WTC11 (cell line): ENCODE data around the gene MTHFS.

ENCODE experiments used
- ATF6 ChIP-seq: sonication (generic); formaldehyde crosslinking; IDR thresholded peaks from 2 replicates; pipeline ENCODE4 v1.8.1; 2023; ENCODE audit warnings: mild to moderate bottlenecking, missing genetic modification reagents
- IRF1 ChIP-seq: sonication (generic); formaldehyde crosslinking; IDR thresholded peaks from 2 replicates; pipeline ENCODE4 v1.8.0; 2023; ENCODE audit warnings: missing genetic modification reagents
- JUN ChIP-seq: sonication (generic); formaldehyde crosslinking; IDR thresholded peaks from 2 replicates; pipeline ENCODE4 v1.8.0; 2023; ENCODE audit warnings: mild to moderate bottlenecking, missing genetic modification reagents
- KAT7 ChIP-seq: sonication (generic); formaldehyde crosslinking; IDR thresholded peaks from 2 replicates; pipeline ENCODE4 v1.8.1; 2023; ENCODE audit warnings: missing genetic modification reagents, mild to moderate bottlenecking, borderline replicate concordance
- NFE2L1 ChIP-seq: sonication (generic); formaldehyde crosslinking; IDR thresholded peaks from 2 replicates; pipeline ENCODE4 v1.8.1; 2023; ENCODE audit warnings: missing genetic modification reagents
- SMAD4 ChIP-seq: sonication (generic); formaldehyde crosslinking; IDR thresholded peaks from 2 replicates; pipeline ENCODE4 v1.8.0; 2022; ENCODE audit warnings: mild to moderate bottlenecking, missing genetic modification reagents
- SP1 ChIP-seq: sonication (generic); formaldehyde crosslinking; conservative IDR thresholded peaks from 2 replicates; pipeline ENCODE4 v1.8.1; 2022; ENCODE audit warnings: missing genetic modification reagents
- TF ChIP-seq, protein P1 (sequence below): sonication (generic); formaldehyde crosslinking; IDR thresholded peaks from 2 replicates; pipeline ENCODE4 v1.8.0; 2022; ENCODE audit warnings: mild to moderate bottlenecking, missing genetic modification reagents
- TF ChIP-seq, protein P2 (sequence below): fragments of 200-600 bp; IDR thresholded peaks from 2 replicates; pipeline ENCODE4 v1.8.0; 2022; ENCODE audit warnings: antibody characterized with exemption
- TF ChIP-seq, protein P3 (sequence below): sonication (generic); formaldehyde crosslinking; IDR thresholded peaks from 2 replicates; pipeline ENCODE4 v1.8.1; 2022; ENCODE audit warnings: missing genetic modification reagents, borderline replicate concordance
- TF ChIP-seq, protein P4 (sequence below): sonication (generic); formaldehyde crosslinking; IDR thresholded peaks from 2 replicates; pipeline ENCODE4 v1.8.1; 2022; ENCODE audit warnings: low read depth, missing genetic modification reagents, borderline replicate concordance
- TF ChIP-seq, protein P5 (sequence below): sonication (generic); formaldehyde crosslinking; IDR thresholded peaks from 2 replicates; pipeline ENCODE4 v1.8.1; 2022; ENCODE audit warnings: low read depth, mild to moderate bottlenecking, moderate library complexity, missing genetic modification reagents, borderline replicate concordance
- TF ChIP-seq, protein P6 (sequence below): sonication (generic); formaldehyde crosslinking; IDR thresholded peaks from 2 replicates; pipeline ENCODE4 v1.8.0; 2022; ENCODE audit warnings: mild to moderate bottlenecking, missing genetic modification reagents

- TF ChIP-seq, protein P1, sequence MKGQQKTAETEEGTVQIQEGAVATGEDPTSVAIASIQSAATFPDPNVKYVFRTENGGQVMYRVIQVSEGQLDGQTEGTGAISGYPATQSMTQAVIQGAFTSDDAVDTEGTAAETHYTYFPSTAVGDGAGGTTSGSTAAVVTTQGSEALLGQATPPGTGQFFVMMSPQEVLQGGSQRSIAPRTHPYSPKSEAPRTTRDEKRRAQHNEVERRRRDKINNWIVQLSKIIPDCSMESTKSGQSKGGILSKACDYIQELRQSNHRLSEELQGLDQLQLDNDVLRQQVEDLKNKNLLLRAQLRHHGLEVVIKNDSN: no peak
- TF ChIP-seq, protein P2, sequence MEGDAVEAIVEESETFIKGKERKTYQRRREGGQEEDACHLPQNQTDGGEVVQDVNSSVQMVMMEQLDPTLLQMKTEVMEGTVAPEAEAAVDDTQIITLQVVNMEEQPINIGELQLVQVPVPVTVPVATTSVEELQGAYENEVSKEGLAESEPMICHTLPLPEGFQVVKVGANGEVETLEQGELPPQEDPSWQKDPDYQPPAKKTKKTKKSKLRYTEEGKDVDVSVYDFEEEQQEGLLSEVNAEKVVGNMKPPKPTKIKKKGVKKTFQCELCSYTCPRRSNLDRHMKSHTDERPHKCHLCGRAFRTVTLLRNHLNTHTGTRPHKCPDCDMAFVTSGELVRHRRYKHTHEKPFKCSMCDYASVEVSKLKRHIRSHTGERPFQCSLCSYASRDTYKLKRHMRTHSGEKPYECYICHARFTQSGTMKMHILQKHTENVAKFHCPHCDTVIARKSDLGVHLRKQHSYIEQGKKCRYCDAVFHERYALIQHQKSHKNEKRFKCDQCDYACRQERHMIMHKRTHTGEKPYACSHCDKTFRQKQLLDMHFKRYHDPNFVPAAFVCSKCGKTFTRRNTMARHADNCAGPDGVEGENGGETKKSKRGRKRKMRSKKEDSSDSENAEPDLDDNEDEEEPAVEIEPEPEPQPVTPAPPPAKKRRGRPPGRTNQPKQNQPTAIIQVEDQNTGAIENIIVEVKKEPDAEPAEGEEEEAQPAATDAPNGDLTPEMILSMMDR: no peak
- TF ChIP-seq IRF1 (CRISPR knock-in tag): no peak
- TF ChIP-seq, protein P3, sequence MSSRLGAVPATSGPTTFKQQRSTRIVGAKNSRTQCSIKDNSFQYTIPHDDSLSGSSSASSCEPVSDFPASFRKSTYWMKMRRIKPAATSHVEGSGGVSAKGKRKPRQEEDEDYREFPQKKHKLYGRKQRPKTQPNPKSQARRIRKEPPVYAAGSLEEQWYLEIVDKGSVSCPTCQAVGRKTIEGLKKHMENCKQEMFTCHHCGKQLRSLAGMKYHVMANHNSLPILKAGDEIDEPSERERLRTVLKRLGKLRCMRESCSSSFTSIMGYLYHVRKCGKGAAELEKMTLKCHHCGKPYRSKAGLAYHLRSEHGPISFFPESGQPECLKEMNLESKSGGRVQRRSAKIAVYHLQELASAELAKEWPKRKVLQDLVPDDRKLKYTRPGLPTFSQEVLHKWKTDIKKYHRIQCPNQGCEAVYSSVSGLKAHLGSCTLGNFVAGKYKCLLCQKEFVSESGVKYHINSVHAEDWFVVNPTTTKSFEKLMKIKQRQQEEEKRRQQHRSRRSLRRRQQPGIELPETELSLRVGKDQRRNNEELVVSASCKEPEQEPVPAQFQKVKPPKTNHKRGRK (CRISPR knock-in tag): no peak
- TF ChIP-seq, protein P4, sequence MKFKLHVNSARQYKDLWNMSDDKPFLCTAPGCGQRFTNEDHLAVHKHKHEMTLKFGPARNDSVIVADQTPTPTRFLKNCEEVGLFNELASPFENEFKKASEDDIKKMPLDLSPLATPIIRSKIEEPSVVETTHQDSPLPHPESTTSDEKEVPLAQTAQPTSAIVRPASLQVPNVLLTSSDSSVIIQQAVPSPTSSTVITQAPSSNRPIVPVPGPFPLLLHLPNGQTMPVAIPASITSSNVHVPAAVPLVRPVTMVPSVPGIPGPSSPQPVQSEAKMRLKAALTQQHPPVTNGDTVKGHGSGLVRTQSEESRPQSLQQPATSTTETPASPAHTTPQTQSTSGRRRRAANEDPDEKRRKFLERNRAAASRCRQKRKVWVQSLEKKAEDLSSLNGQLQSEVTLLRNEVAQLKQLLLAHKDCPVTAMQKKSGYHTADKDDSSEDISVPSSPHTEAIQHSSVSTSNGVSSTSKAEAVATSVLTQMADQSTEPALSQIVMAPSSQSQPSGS (CRISPR knock-in tag): no peak
- no peak for TF ChIP-seq JUN (CRISPR knock-in tag)
- TF ChIP-seq, protein P5, sequence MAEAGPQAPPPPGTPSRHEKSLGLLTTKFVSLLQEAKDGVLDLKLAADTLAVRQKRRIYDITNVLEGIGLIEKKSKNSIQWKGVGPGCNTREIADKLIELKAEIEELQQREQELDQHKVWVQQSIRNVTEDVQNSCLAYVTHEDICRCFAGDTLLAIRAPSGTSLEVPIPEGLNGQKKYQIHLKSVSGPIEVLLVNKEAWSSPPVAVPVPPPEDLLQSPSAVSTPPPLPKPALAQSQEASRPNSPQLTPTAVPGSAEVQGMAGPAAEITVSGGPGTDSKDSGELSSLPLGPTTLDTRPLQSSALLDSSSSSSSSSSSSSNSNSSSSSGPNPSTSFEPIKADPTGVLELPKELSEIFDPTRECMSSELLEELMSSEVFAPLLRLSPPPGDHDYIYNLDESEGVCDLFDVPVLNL (CRISPR knock-in tag): no peak
- TF ChIP-seq SMAD4 (CRISPR knock-in tag): no peak
- no peak for TF ChIP-seq SP1 (CRISPR knock-in tag)
- no peak for TF ChIP-seq ATF6
- TF ChIP-seq, protein P6, sequence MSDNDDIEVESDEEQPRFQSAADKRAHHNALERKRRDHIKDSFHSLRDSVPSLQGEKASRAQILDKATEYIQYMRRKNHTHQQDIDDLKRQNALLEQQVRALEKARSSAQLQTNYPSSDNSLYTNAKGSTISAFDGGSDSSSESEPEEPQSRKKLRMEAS (CRISPR knock-in tag): no peak
- TF ChIP-seq KAT7: no peak
- TF ChIP-seq NFE2L1 (CRISPR knock-in tag): no peak
Measured at GRCh38 chr15:79815468-79815867, 81.3 kb downstream of the MTHFS start.
